Measurements from ENCODE around the gene CHMP1B.

GRCh38 chr18:11810379-11810778 lies 40.8 kb upstream of the CHMP1B start:
- TF ChIP-seq CTCF (conservative IDR thresholded peaks at IDR 0.05 in 1 of 2, IDR thresholded peaks at IDR 0.05 in 1 of 2; ENCODE audit: low read depth in 1 of 2, low read length in 2 of 2) (no peak), EZH2 (IDR thresholded peaks at IDR 0.05; ENCODE audit: low read length, missing control alignments) (no peak)
